ENCODE measurements around the gene FAM13A. TPM values are rescaled to one million over a fixed set of nuclear protein-coding genes. Genes with fewer than 3 reads are reported as not detected.

The FAM13A gene
- total and polyA plus RNA-seq, 2 of the 8 experiments (the other 6 are each of a cell fraction or from before 2014, with no cell fraction given), result 7.1 to 16.5 TPM

GRCh38 chr4:89077761-89078160, 20.8 kb upstream of the FAM13A start (continued):
- TF ChIP-seq EZH2 (IDR thresholded peaks at IDR 0.05; ENCODE audit: low read depth, low read length, severe bottlenecking) (no peak), BCL11A (IDR thresholded peaks at IDR 0.05; ENCODE audit: low read depth in 2 of 2, low read length in 2 of 2) (no peak), CHD1 (IDR thresholded peaks at IDR 0.05; ENCODE audit: low read depth, low read length) (no peak), GABPA (IDR thresholded peaks at IDR 0.05; ENCODE audit: borderline replicate concordance, insufficient read depth, low read length) (no peak)

All from H1 (cell line).